AML-193 (cell line): ENCODE results near the gene SYNJ1.
"Not testable (repeated sequence)": the region's sequence is repeated elsewhere in the genome, so short reads cannot be mapped to it uniquely, and the experiment has no call there.

ENCODE experiments used
- DNase-seq, 2 experiments: peaks; one replicate each; lab custom pipeline; 2025; lab: John Stamatoyannopoulos, UW

The SYNJ1 gene

GRCh38 chr21:32727687-32728455 is at the start of gene SYNJ1:
TSS of gene SYNJ1 (minus strand) at chr21:32728013. CDS start at chr21:32726895, 1,118 bp downstream.
- DNase-seq, result peak; percentile 78 to 86

- no peak for DNase-seq
Measured at GRCh38 chr21:32777269-32777668, 49.5 kb upstream of the SYNJ1 start.

- DNase-seq, result no peak
Measured at GRCh38 chr21:32776743-32777142, 48.9 kb upstream of the SYNJ1 start.

GRCh38 chr21:32773048-32773344 is 45.2 kb upstream of the SYNJ1 start:
- DNase-seq, result not testable (repeated sequence)

GRCh38 chr21:32772281-32773047 is 44.7 kb upstream of the SYNJ1 start:
- peak; percentile 47 to 62 for DNase-seq

- peak; percentile 25 to 31 for DNase-seq
Measured at GRCh38 chr21:32770871-32771523, 43.2 kb upstream of the SYNJ1 start.

GRCh38 chr21:32768530-32768929 is 40.7 kb upstream of the SYNJ1 start:
- no peak for DNase-seq

GRCh38 chr21:32765058-32765457 is 37.2 kb upstream of the SYNJ1 start:
- DNase-seq, result no peak

- no peak for DNase-seq
Measured at GRCh38 chr21:32764186-32764585, 36.4 kb upstream of the SYNJ1 start.

GRCh38 chr21:32757804-32758203 is 30.0 kb upstream of the SYNJ1 start:
- DNase-seq, result no peak

- no peak for DNase-seq
Measured at GRCh38 chr21:32756096-32756495, 28.3 kb upstream of the SYNJ1 start.

- DNase-seq, result no peak
Measured at GRCh38 chr21:32753818-32754585, 26.2 kb upstream of the SYNJ1 start.

- no peak for DNase-seq
Measured at GRCh38 chr21:32750405-32750804, 22.6 kb upstream of the SYNJ1 start.

GRCh38 chr21:32749662-32750061 is 21.8 kb upstream of the SYNJ1 start:
- DNase-seq, result no peak

GRCh38 chr21:32748529-32748928 is 20.7 kb upstream of the SYNJ1 start:
- no peak for DNase-seq

- no peak for DNase-seq
Measured at GRCh38 chr21:32747396-32747795, 19.6 kb upstream of the SYNJ1 start.

GRCh38 chr21:32746711-32747110 is 18.9 kb upstream of the SYNJ1 start:
- DNase-seq, result not testable (repeated sequence)

- no peak for DNase-seq
Measured at GRCh38 chr21:32742396-32742795, 14.6 kb upstream of the SYNJ1 start.

GRCh38 chr21:32741336-32741735 is 13.5 kb upstream of the SYNJ1 start:
- DNase-seq, result no peak

GRCh38 chr21:32739946-32740345 is 12.1 kb upstream of the SYNJ1 start:
- DNase-seq, result no peak

GRCh38 chr21:32736083-32736482 is 8.3 kb upstream of the SYNJ1 start:
- DNase-seq, result not testable (repeated sequence)

- DNase-seq, result no peak
Measured at GRCh38 chr21:32735524-32735923, 7.7 kb upstream of the SYNJ1 start.
